Suprapubic skin (tissue), 4 donors: ENCODE measurements around the gene SFT2D1.

Experiments used
- CTCF ChIP-seq, 2 donors: fragments of 200-600 bp in 1 of 2; fragments of 450-650 bp in 1 of 2; sonication (generic) in 1 of 2; IDR thresholded peaks; one replicate each; pipeline ENCODE4 v1.5.1; 2016 to 2019; ENCODE audit warnings: antibody characterized with exemption in 2 of 2, mild to moderate bottlenecking in 1 of 2, moderate library complexity in 1 of 2
- POLR2A ChIP-seq, 2 donors: fragments of 450-650 bp; IDR thresholded peaks; one replicate each; pipeline ENCODE4 v1.6.1; 2017; ENCODE audit warnings: antibody characterized with exemption in 2 of 2, mild to moderate bottlenecking in 2 of 2, moderate library complexity in 2 of 2
- POLR2AphosphoS5 ChIP-seq, 3 donors: sonication (generic); formaldehyde crosslinking; IDR thresholded peaks; one replicate each; pipeline ENCODE4 v1.6.1; 2017; ENCODE audit warnings: antibody characterized with exemption in 3 of 3

- TF ChIP-seq CTCF (IDR thresholded peaks at IDR 0.05) (no peak), POLR2A (IDR thresholded peaks at IDR 0.05) (no peak), POLR2AphosphoS5 (IDR thresholded peaks at IDR 0.05) (no peak)
Measured at GRCh38 chr6:166305562-166306117, 36.7 kb downstream of the SFT2D1 start.
